Renal cortex interstitium (tissue), 11 donors: ENCODE data around the gene LRMDA. TPM values are rescaled to one million over a fixed set of nuclear protein-coding genes. Genes with fewer than 3 reads are reported as not detected.

Source experiments
- DNase-seq, 11 donors: peaks; one replicate each; pipeline ENCODE4 v3.0.0-alpha.2; 2013; ENCODE audit warnings: low read depth in 9 of 11, low spot score in 4 of 11; ENCODE audit errors: extremely low read depth in 1 of 11
- polyA plus RNA-seq, 3 donors: library from polyadenylated mRNA; unstranded; fragments of 120-200 nt; gene quantifications; one replicate each; pipeline ENCODE4 v1.2.1, GENCODE V29; 2013; ENCODE audit not compliant: insufficient read length in 3 of 3

Gene LRMDA
- polyA plus RNA-seq, 3 donors, result 17.1 to 22.3 (median 21.0) TPM

- no peak for DNase-seq
These were observed 517.2 kb downstream of the LRMDA start for GRCh38 chr10:75948583-75948982.

DNA sequence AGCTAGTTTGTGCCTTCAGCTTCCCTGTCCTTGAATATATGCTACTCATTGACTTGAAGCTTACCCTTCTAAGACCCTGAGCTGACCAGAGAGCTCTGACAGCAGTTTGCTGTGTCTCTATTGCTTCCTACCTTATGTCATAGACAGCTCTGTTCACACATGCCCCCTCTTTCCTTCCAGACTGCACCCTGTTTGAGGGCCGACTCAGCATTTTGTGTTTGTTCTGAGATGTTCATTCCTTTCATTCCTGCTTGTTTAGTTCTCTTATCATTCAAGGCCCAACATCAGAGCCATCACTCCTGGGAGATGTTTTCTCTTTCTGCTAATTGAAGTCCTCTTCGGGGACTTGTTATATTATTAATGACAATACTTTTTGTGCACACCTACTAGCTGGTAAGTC is 518.9 kb downstream of the LRMDA start:
- DNase-seq, result no peak

DNA sequence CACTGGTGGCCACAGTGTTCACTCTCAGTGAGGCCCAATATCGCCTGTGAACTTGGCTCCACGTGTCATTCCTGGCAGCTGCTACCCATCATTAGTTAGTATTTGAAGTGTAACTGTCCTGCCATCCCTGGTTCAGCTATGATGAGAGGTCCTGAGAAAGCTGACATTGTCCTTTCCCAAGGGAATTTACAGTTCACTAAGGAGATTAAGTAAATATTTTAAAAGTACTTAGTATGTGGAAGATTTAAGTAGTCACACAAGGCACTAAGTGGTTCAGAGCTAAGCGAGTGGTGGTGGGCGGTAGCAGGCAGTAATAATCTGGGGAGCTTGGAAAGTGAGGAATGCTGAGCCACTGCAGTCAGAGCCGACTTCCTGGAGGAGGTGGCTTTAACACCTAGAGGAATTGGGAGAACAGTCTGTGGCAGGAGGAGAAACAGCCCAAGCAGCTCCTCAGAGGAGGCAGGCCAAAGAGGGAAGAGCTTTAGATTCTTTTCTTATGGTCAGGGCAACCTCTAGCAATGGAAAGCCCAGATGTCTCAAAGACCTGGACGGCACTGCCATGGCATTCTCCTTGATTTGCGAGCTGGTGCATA is 519.7 kb downstream of the LRMDA start:
- no peak for DNase-seq

- DNase-seq, result no peak
These were observed 520.2 kb downstream of the LRMDA start for GRCh38 chr10:75951627-75952026.

GRCh38 chr10:75952093-75952492 is 520.7 kb downstream of the LRMDA start:
- DNase-seq, result no peak

DNA sequence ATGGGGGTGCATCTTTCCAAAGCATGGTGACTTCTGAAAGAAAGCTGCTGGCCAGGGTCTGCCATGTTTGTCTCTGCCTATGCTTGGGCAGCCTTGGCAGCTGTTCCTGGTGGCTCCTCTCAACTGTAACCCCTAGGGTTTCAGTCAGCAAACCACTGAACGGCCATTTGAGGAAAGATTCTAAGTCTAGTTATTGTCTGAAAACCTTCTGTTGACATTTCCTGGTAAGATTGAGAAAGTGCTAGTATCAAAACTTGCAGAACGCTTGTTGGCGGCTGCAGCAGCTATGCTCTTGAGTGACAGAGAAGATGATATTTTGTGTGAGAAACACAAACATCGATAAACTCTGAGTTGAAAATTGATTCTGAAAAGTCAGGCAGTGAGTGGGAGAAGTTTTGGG is 523.1 kb downstream of the LRMDA start:
- DNase-seq, result no peak

GRCh38 chr10:75955973-75956502 is 524.6 kb downstream of the LRMDA start:
- no peak for DNase-seq

DNA sequence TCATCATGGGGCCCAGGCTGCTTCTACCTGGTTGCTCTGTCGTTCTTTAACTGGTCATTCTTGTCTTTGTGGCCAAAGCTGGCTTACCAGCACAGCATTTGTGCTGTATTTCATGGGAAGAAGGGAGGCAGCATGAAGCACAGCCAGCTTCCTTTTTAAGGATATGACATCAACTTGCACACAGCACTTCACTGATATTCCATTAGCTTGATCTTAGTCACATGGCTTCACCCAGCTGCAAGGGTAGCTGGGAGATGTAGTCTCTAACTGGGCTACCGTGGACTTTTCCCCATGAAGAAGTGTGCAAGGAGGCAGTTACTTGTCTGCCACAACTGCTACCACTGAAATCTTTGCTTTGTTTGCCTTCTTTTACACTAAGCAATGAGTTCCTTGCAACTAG is 525.2 kb downstream of the LRMDA start:
- DNase-seq, result no peak

DNA sequence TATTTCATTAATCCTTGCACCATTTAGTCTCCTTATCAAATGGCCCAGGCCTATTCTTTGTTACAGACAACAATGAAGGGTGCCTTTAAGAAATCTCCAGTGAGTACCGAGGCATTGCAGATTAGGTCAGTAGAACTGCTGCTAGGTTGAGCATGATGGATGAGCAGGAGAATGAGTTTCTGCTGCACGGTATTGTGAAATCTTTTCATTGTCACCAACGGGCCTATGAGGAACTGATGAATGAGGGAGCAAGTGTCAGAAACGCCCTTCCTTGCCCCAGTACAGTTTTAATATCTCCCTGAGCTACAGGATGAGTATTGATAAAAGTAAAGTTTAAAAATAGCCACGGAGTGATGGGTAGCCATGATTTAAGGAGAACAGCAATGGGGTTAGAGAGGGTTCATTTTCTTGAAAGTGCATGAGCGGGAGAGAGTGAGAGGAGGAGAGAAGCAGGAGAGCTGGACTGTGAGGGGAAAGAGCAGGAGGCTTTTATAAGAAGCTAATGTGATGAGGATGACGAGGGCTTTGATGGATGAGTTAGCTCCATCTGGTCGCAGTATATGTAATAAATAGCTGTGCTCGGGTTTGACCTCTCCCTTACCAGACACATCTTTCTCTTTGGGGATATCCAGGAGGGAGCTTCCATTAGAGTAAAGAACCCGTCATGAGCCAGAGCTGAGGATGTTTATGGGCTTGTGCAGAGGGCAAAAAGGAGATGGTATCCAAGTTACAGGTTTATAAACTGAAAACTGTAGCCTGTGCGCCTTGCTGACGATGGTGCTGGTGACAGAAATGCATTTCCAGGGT is 526.1 kb downstream of the LRMDA start:
- no peak for DNase-seq

DNA sequence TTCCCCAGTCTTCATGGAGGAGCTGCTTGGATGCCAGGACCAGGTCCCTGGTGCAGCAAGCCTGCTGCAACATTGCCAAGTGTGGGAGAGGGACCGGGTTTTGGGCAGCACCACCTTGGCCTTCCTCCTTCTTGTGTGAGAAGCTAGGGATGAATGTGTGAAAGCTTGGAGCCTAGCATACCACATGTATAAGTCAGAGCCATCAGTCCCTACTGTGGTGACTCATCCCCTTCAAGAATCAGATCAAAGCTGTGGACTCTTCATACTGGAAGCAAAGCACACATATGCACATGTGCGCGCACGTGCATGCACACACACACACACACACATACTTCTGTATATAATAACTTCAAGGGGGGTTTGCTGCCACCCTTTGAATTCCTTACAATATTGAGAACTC is 527.8 kb downstream of the LRMDA start:
- DNase-seq, result no peak

DNA sequence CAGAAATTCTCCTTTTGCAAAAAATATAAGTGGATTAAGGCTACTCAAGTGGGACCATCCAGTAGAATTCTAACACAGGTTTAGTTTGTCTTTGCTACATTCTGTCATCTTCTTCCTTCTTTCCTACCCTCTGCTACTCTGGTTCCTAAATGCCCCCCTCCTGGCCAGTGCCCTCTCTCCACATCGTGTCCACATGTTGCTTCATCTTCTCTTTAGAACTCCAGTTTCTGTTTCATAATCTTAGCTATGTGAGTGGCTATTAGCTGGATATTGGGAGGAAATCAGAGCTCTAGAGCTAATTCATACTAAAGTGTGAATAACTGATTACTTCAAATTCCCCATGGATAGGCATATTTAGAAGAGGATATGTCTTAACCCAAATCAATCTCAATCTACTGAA is 528.5 kb downstream of the LRMDA start:
- DNase-seq, result no peak

DNA sequence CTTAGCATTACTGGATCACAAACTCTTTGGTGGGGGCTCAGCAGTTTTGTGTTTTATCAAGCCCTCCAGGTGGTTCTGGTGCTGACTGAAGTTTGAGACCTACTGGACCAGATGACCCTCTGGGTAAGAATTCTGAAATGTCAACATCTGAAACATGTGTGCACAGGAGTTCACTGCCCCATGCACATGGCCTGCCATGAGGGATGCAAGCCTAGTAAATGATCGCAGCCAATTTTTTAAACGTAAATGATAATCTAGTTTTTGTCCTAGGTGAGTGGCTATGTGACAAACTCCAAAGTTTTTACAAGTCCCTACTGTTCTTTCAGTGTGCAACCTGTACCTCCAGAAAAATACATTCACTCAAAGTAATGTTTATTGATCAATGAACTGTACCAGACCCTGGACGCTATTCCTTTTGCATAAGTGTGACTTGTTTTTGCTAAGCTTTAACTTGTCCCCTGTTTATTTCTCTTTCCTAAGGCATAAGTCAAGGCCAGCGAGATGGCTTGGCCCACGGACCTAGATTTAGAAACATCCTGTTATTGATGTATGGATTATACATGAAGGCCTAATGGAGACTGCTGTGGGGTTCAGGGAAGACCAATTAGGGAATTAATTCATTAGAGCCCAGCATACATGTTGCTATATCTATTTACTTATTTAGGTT is 531.1 kb downstream of the LRMDA start:
- no peak for DNase-seq

GRCh38 chr10:75967491-75967890 is 536.1 kb downstream of the LRMDA start:
- no peak for DNase-seq

- DNase-seq, result no peak
These were observed 537.6 kb downstream of the LRMDA start for GRCh38 chr10:75969031-75969430.

GRCh38 chr10:75971402-75972211 is 540.2 kb downstream of the LRMDA start:
- DNase-seq, result peak in 8 of 11 donors; percentile 37 to 83 (median 66)

GRCh38 chr10:75972491-75973276 is 541.3 kb downstream of the LRMDA start:
- DNase-seq, result no peak

- no peak for DNase-seq
These were observed 542.7 kb downstream of the LRMDA start for GRCh38 chr10:75974080-75974479.

DNA sequence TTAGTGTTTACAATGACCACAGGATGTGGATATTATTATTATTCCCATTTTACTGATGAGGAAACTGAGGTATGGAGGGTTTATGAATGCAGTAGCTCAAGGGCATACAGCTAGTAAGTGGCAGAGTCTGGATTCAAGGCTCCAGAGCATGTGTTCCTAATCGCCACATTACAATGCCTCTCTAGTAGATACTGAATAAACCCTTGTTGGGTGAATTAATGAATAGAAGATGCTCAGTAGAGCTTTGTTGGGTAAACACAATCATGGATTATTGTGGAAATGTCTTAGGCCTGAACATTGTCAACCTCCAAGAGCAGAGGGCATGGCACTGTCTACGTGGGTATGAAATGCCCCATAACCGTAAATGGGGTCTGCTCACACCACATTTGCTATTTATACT is 545.3 kb downstream of the LRMDA start:
- DNase-seq, result no peak

- DNase-seq, result peak in 2 of 11 donors; percentile 36 to 47
These were observed 545.7 kb downstream of the LRMDA start for GRCh38 chr10:75977139-75977538.
